Mesodermal cell (in vitro differentiated cells): ENCODE measurements around the gene CNIH2.
"Not testable (repeated sequence)": the region's sequence is repeated elsewhere in the genome, so short reads cannot be mapped to it uniquely, and the experiment has no call there.

Experiments used
- H3K27ac ChIP-seq: 2 replicates; pipeline ENCODE4 v1.7.0; 2013; ENCODE audit warnings: mild to moderate bottlenecking, low read depth, low read length, moderate library complexity; ENCODE audit not compliant: severe bottlenecking
- H3K36me3 ChIP-seq: 2 replicates; pipeline ENCODE4 v1.7.1; 2013; ENCODE audit warnings: mild to moderate bottlenecking, low read length, moderate library complexity; ENCODE audit not compliant: control insufficient read depth, insufficient read depth
- H3K4me1 ChIP-seq: one replicate; pipeline ENCODE4 v1.7.1; 2013; ENCODE audit warnings: mild to moderate bottlenecking, low read length; ENCODE audit not compliant: insufficient read depth, control insufficient read depth, poor library complexity, severe bottlenecking
- H3K4me3 ChIP-seq: 2 replicates; pipeline ENCODE4 v1.7.0; 2013; ENCODE audit warnings: low read length, control low read depth, mild to moderate bottlenecking; ENCODE audit not compliant: insufficient read depth, poor library complexity, severe bottlenecking; ENCODE audit errors: extremely low read depth
- H3K9me3 ChIP-seq: 2 replicates; pipeline ENCODE4 v1.7.1; 2013; ENCODE audit warnings: mild to moderate bottlenecking, low read length, moderate library complexity; ENCODE audit not compliant: control insufficient read depth
- WGBS, 2 experiments: methylation state at CpG; one replicate each; pipeline ENCODE4 v1.1.5; 2013; ENCODE audit warnings: missing lambda C conversion rate in 2 of 2; ENCODE audit not compliant: insufficient coverage in 2 of 2; 5-methylcytosine and 5-hydroxymethylcytosine counted together

Gene CNIH2

GRCh38 chr11:66239998-66240780, 37.8 kb upstream of the CNIH2 start:
- H3K4me1 ChIP-seq = no peaks in the 10 kb centered on the region
- H3K9me3 ChIP-seq = no peaks in the 10 kb centered on the region
- H3K4me3 ChIP-seq = no peak overlapping the region
- H3K27ac ChIP-seq = no peak overlapping the region
- 88 to 90% methylated on average over 19 to 23 of the region's 25 CpGs for WGBS, 2 experiments
- peaks cover 92% of the 10 kb centered on the region for H3K36me3 ChIP-seq

- Histone ChIP-seq H3K9me3 (no peaks in the 10 kb centered on the region), H3K36me3 (peaks cover 87% of the 10 kb centered on the region), H3K4me3 (no peak overlapping the region), H3K4me1 (no peaks in the 10 kb centered on the region), H3K27ac (no peak overlapping the region)
- 84 to 98% methylated on average over 4 to 5 of the region's 9 CpGs for WGBS, 2 experiments
Measured at GRCh38 chr11:66240781-66241136, 37.2 kb upstream of the CNIH2 start.

- Histone ChIP-seq H3K4me1 (no peaks in the 10 kb centered on the region), H3K36me3 (peaks cover 89% of the 10 kb centered on the region), H3K9me3 (no peaks in the 10 kb centered on the region), H3K27ac (no peak overlapping the region), H3K4me3 (no peak overlapping the region)
- WGBS, 2 experiments = 96 to 97% methylated on average over 12 to 14 of the region's 14 CpGs
Measured at GRCh38 chr11:66242095-66242765, 35.7 kb upstream of the CNIH2 start.

GRCh38 chr11:66243782-66244535, 34.0 kb upstream of the CNIH2 start:
- H3K4me3 ChIP-seq = no peak overlapping the region
- H3K36me3 ChIP-seq = peaks cover 89% of the 10 kb centered on the region
- no peaks in the 10 kb centered on the region for H3K9me3 ChIP-seq
- WGBS, 2 experiments = 85 to 87% methylated on average over 9 to 12 of the region's 13 CpGs
- H3K4me1 ChIP-seq = no peaks in the 10 kb centered on the region
- no peak overlapping the region for H3K27ac ChIP-seq

- WGBS, 2 experiments = 84 to 96% methylated on average over 3 to 4 of the region's 4 CpGs
- H3K4me1 ChIP-seq = no peaks in the 10 kb centered on the region
- peaks cover 75% of the 10 kb centered on the region for H3K36me3 ChIP-seq
- H3K27ac ChIP-seq = no peak overlapping the region
- no peak overlapping the region for H3K4me3 ChIP-seq
- H3K9me3 ChIP-seq = no peaks in the 10 kb centered on the region
Measured at GRCh38 chr11:66247295-66247694, 30.7 kb upstream of the CNIH2 start.

- Histone ChIP-seq H3K4me1 (no peaks in the 10 kb centered on the region), H3K36me3 (peaks cover 73% of the 10 kb centered on the region), H3K9me3 (no peaks in the 10 kb centered on the region), H3K4me3 (no peak overlapping the region), H3K27ac (no peak overlapping the region)
- 100% methylated on average over 1 to 2 of the region's 3 CpGs for WGBS, 2 experiments
Measured at GRCh38 chr11:66247801-66248200, 30.2 kb upstream of the CNIH2 start.

GRCh38 chr11:66248903-66249302, 29.1 kb upstream of the CNIH2 start:
- Histone ChIP-seq H3K9me3 (no peaks in the 10 kb centered on the region), H3K36me3 (peaks cover 64% of the 10 kb centered on the region), H3K4me3 (no peak overlapping the region), H3K27ac (no peak overlapping the region), H3K4me1 (no peaks in the 10 kb centered on the region)
- WGBS, 2 experiments = 60 to 97% methylated on average over 1 to 4 of the region's 6 CpGs

- Histone ChIP-seq H3K9me3 (no peaks in the 10 kb centered on the region), H3K36me3 (peaks cover 42% of the 10 kb centered on the region), H3K4me1 (peaks cover 7% of the 10 kb centered on the region), H3K4me3 (no peak overlapping the region), H3K27ac (no peak overlapping the region)
- WGBS, 2 experiments = 60 to 100% methylated on average over 2 of the region's 7 CpGs
Measured at GRCh38 chr11:66251809-66252208, 26.2 kb upstream of the CNIH2 start.

- H3K4me3 ChIP-seq, H3K4me1 ChIP-seq, H3K9me3 ChIP-seq, H3K27ac ChIP-seq: not testable (repeated sequence)
- H3K36me3 ChIP-seq = peaks cover 31% of the 10 kb centered on the region
- 88 to 91% methylated on average over 5 to 6 of the region's 6 CpGs for WGBS, 2 experiments
Measured at GRCh38 chr11:66253081-66253480, 24.9 kb upstream of the CNIH2 start.

- peaks cover 11% of the 10 kb centered on the region for H3K4me1 ChIP-seq
- H3K27ac ChIP-seq = no peak overlapping the region
- H3K36me3 ChIP-seq = peaks cover 39% of the 10 kb centered on the region
- H3K4me3 ChIP-seq = peak overlapping the region; percentile 86
- H3K9me3 ChIP-seq = no peaks in the 10 kb centered on the region
- WGBS, 2 experiments = 8 to 10% methylated on average over 19 to 28 of the region's 28 CpGs
Measured at GRCh38 chr11:66258473-66258893, 19.5 kb upstream of the CNIH2 start.
